ENCODE measurements around the gene EEPD1.
"Not testable (repeated sequence)": the region's sequence is repeated elsewhere in the genome, so short reads cannot be mapped to it uniquely, and the experiment has no call there.

Gene EEPD1

DNA sequence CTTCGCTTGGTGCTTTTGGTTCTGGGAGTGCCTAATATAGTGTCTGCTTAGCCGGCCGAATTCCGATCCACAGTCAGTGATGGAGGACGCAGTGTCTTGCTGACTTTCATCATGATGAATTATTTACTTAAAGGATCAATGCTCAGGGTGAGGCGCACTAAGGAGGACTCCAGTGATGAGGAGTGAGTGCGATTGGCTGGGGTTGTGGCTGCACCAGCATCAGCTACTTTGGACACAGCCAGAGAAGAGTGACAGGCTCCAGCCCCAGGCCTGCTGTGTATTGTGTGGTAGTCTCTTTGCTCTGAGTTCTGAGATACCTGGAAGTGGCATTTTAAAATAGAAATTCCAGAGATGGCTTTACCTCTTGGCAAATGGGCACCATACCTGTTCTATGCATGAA lies 163.3 kb downstream of the EEPD1 start:
- DNase-seq (ENCODE audit: low read depth in 2 of 2) = no peak

DNA sequence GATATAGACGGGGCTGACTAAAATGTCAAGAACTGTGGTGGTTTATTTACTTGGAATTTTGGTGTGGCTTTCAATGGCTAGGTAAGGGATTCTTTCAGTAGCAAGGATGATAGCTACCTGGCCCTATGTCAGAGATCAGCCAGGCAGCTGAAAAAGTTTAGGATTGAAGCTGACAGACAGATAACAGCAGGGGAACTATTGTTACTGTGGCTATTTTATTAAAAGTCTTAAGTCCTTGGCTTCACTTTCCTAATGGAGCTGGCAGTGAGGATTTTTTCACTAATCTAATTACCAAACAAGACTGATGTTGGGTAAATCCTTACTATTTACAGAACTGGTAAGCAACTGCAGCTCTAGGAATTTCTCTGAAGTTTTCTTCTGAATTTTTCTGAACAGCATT lies 164.2 kb downstream of the EEPD1 start:
- no peak for DNase-seq (ENCODE audit: low read depth in 2 of 2)

DNA sequence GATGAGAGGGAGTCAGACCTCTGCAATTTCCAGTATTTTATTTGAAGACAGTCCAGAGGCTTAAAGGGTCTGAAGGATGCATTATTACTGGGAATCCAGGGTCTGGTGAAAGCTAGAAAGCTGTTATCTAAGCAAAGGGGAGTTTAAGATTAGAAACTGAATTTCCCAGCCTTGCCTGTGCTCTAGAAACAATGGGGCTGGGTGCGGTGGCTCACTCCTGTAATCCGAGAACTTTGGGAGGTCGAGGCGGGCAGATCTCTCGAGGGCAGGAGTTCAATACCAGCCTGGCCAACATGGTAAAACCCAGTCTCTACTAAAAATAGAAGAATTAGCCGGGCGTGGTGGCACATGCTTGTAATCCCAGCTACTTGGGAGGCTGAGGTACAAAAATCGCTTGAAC lies 165.1 kb downstream of the EEPD1 start:
- DNase-seq (ENCODE audit: low read depth in 2 of 2) = no peak

DNA sequence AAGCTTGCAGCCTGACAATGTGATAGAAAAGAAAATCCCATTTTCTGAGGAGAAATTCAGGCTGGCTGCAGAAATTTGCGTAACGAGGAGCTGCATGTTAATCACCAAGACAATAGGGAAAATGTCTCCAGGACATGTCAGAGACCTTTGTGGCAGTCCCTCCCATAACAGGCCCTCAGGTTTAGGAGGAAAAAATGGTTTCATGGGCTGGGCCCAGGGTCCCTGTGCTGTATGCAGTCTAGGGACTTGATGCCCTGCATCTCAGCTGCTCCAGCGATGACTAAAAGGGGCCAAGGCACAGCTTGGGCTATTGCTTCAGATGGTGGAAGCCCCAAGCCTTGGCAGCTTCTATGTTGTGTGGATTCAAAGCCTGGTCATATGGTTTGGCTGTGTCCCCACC lies 168.2 kb downstream of the EEPD1 start:
- DNase-seq (ENCODE audit: low read depth in 2 of 2) = not testable (repeated sequence)

DNA sequence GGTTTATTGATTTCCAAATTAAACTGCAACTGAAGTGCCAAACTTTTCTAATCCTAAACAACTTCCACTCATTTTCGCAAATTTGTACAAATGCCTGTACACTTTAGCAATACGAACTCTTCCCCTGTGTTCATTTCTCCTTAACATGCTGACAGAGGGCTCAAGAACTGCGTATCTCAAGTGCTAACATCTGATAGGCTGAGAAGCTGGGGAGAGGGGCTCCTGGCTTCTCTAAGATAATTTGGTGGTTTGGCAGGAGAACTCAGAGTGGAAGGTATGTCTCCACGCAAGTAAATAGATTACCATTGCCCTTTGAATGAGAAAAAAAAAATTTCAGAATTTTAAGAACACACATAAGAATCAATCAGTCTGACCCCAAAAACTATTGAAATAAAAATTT lies 183.3 kb downstream of the EEPD1 start:
- no peak for DNase-seq (ENCODE audit: low read depth in 2 of 2)

DNA sequence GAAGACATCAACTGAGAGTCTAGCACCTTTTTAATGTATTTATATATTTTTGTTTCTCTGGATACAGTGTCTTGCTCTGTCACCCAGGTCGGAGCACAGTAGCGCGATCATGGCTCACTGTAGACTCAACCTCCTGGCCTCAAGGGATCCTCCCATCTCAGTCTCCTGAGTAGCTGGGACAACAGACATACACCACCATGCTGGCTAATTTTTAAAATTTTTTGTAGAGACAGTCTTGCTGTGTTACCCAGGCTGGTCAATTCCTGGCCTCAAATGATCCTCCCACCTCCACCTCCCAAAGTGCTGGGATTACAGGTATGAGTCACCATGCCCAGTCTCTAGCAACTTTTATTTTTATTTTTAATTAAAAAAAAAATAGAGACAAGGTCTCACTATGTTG lies 185.2 kb downstream of the EEPD1 start:
- DNase-seq (ENCODE audit: low read depth in 2 of 2) = no peak

DNA sequence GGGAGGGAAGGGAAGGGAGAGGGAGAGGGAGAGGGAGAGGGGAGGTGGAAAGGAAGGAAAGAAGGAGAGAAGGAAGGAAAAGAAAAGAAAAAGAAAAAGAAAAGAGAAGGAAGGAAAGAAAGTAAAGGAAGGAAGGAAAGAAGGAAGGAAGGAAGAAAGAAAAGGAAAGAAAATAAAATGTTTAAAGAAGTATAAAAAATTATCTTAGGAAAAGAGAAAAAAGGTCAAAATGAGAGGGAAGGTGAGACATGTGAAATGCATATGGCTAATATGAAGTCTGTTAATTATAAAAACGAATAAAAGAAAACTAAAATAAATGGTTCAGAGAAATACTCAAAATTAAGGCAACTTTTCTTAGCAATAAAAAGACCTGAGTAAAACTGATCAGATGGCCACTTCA lies 190.5 kb downstream of the EEPD1 start:
- DNase-seq (ENCODE audit: low read depth in 2 of 2) = no peak

DNA sequence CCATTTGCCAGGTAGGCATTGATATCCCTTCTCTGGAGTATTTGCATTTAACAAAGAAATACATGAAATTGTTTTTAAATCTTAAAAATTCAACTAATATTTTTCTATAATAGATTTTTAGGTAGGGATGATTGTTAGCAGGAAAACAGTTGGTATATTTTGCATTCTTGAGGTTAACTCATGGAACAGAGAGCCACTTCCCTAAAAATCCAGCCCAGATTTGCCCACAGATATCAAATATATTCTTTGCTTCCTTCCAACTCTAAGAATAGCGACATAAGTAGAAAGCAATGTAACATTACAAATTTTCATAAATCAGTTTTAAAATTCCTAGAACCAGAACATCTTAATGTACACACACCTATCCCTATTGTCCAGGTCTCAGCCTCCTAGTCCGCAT lies 191.6 kb downstream of the EEPD1 start:
- DNase-seq (ENCODE audit: low read depth in 2 of 2) = no peak

DNA sequence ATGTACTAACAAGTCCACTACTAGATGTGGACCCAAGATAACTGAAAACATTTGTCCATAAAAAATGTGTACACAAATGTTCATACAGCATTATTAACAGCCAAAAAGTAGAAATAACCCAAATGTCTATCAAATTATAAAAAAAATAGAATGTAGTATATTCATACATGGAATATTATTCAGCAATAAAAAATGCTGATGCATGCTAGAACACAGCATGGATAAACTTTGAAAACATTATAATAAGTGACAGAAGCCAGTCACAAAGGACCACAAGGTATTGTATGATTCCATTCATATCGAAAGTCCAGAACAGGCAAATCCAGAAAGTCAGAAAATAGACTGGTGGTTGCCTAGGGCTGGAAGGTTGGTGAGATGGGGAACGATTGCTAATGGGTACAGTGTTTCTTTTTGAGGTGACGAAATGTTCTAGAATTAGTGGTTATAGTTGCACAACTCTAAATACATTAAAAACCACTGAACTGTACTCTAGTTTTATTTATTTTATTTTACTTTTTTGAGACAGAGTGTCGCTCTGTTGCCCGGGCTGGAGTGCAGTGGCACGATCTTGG lies 193.3 kb downstream of the EEPD1 start:
- DNase-seq (ENCODE audit: low read depth in 2 of 2) = no peak

DNA sequence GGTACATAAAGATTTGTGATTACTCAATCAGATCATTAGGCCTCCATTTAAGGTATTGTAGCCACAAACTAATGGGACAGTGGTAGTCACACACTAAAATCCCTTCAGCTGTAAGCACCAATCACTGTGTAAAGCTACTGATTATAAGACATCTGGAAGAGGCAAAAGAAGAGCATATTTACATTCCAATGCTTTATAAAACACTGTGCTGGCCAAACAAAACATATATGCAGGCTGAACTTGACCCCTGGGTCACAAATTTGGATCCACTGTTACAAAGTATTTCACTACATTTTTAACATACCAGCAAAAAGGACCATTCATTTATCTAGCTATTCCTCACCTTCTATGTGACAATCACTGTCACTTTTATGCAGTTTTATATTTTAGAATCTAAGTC lies 195.2 kb downstream of the EEPD1 start:
- DNase-seq (ENCODE audit: low read depth in 2 of 2) = no peak

DNA sequence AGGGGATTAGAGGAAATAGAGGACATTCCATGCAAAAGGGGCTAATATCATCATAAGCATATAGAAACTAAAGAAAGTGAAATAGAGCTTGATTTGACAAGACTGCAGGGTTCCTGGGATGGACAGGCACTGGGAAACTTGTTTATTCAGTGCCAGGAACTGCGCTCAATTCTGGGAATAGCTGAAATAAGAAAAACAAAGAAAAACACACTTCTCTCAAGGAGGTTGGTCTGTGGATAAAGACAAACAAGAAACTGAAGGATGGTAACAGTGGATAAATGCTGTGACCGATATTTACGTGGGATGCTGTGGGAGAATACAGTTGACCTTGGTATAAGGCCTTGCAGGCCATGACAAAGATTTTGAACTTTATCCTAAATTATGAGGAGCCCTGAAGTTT lies 195.7 kb downstream of the EEPD1 start:
- no peak for DNase-seq (ENCODE audit: low read depth in 2 of 2)

DNA sequence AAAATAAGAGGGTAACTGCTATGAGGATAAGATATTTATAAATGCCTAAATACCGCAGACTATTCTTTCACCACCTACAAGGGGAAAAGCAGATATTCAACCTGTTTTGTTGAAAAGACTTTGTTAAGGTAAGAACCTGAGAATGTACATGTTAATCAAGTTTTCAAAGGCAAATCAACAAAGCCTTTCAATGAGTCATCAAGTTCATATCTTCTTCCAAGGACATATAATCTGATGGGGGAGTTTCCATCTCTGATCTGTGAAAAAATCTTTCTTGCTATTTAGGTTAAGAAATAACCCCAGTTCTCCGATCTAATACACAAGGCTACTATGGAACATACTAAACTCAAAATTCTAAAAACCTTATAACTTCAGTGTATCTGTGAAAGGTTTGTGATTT lies 196.6 kb downstream of the EEPD1 start:
- no peak for DNase-seq (ENCODE audit: low read depth in 2 of 2)

Data from stimulated activated CD8-positive, alpha-beta memory T cell treated with anti-CD3 and anti-CD28 coated beads, Interleukin-7, amount 100 ng/mL, for 1 hour (primary cell).